Activated naive CD8-positive, alpha-beta T cell treated with anti-CD3 and anti-CD28 coated beads, Interleukin-2, amount 10 ng/mL, durations not matched to agents 7 days and 5 days (primary cell): ENCODE measurements around the gene MAP3K9. TPM values are rescaled to one million over a fixed set of nuclear protein-coding genes. Genes with fewer than 3 reads are reported as not detected.
A peak's percentile ranks its signal among the peaks of the same experiment; 100 is the strongest.

ENCODE experiments used
- ATAC-seq: fragments of 150-1000 bp; cut with Tn5 transposase; one replicate; pipeline ENCODE4 v1.10.0; 2021; ENCODE audit warnings: low read depth, moderate library complexity
- POLR2A ChIA-PET: fragments of 350-600 bp; sonication (Branson Sonifier 250); formaldehyde crosslinking; loops from one replicate; lab custom pipeline; 2021; ENCODE audit warnings: antibody characterized with exemption; lab: Charles Lee
- DNase-seq: peaks from one replicate; pipeline ENCODE4 v3.0.0; 2021
- H3K27ac Mint-ChIP-seq: one replicate; pipeline ENCODE4 v1.8.0; 2022; ENCODE audit warnings: mild to moderate bottlenecking, mixed read lengths
- H3K27me3 Mint-ChIP-seq: one replicate; pipeline ENCODE4 v1.8.0; 2022; ENCODE audit warnings: mild to moderate bottlenecking, moderate library complexity, mixed read lengths
- H3K36me3 Mint-ChIP-seq: one replicate; pipeline ENCODE4 v1.8.0; 2021; ENCODE audit warnings: mild to moderate bottlenecking, mixed read lengths
- H3K4me1 Mint-ChIP-seq: one replicate; pipeline ENCODE4 v1.8.0; 2021; ENCODE audit warnings: mixed read lengths
- H3K4me3 Mint-ChIP-seq: one replicate; pipeline ENCODE4 v1.8.0; 2022; ENCODE audit warnings: mild to moderate bottlenecking, moderate library complexity, mixed read lengths
- H3K9me3 Mint-ChIP-seq: one replicate; pipeline ENCODE4 v1.8.0; 2021; ENCODE audit warnings: mixed read lengths
- total RNA-seq, 2 experiments: library from RNA; stranded (reverse); gene quantifications; one replicate each; pipeline ENCODE4 v1.2.3, GENCODE V29; 2021

MAP3K9 gene
- total RNA-seq, 2 experiments from 2014 or later, result 8.2 to 8.9 TPM

GRCh38 chr14:70722418-70722817 lies 86.9 kb downstream of the MAP3K9 start:
- no peaks in the 10 kb centered on the region for H3K27me3 Mint-ChIP-seq

GRCh38 chr14:70721542-70721941 lies 87.8 kb downstream of the MAP3K9 start:
- POLR2A ChIA-PET, result no interaction called here
- ATAC-seq, result no peak
- no peak overlapping the region for H3K4me3 Mint-ChIP-seq
- no peak overlapping the region for H3K27ac Mint-ChIP-seq
- H3K4me1 Mint-ChIP-seq, result no peaks in the 10 kb centered on the region
- no peaks in the 10 kb centered on the region for H3K9me3 Mint-ChIP-seq
- H3K36me3 Mint-ChIP-seq, result no peaks in the 10 kb centered on the region
- H3K27me3 Mint-ChIP-seq, result no peaks in the 10 kb centered on the region
- DNase-seq, result no peak

More at GRCh38 chr14:70722418-70722817, 86.9 kb downstream of the MAP3K9 start:
- no peak overlapping the region for H3K27ac Mint-ChIP-seq
- POLR2A ChIA-PET, result no interaction called here
- no peaks in the 10 kb centered on the region for H3K9me3 Mint-ChIP-seq
- H3K4me3 Mint-ChIP-seq, result no peak overlapping the region
- DNase-seq (no peak), ATAC-seq (no peak)
- no peaks in the 10 kb centered on the region for H3K36me3 Mint-ChIP-seq
- no peaks in the 10 kb centered on the region for H3K4me1 Mint-ChIP-seq

- POLR2A ChIA-PET, result no interaction called here
- Mint-ChIP-seq H3K27me3 (peaks cover 5% of the 10 kb centered on the region), H3K27ac (no peak overlapping the region)
These were observed 90.8 kb downstream of the MAP3K9 start for GRCh38 chr14:70718383-70719118.

GRCh38 chr14:70716958-70717357 lies 92.4 kb downstream of the MAP3K9 start:
- ATAC-seq (no peak), DNase-seq (no peak)
- Mint-ChIP-seq H3K4me3 (no peak overlapping the region), H3K4me1 (peaks cover 3% of the 10 kb centered on the region), H3K27me3 (peaks cover 5% of the 10 kb centered on the region), H3K9me3 (no peaks in the 10 kb centered on the region), H3K27ac (no peak overlapping the region), H3K36me3 (no peaks in the 10 kb centered on the region)
- POLR2A ChIA-PET, result no interaction called here

More at GRCh38 chr14:70718383-70719118, 90.8 kb downstream of the MAP3K9 start:
- no peak for ATAC-seq
- H3K9me3 Mint-ChIP-seq, result no peaks in the 10 kb centered on the region
- peaks cover 3% of the 10 kb centered on the region for H3K4me1 Mint-ChIP-seq
- no peak overlapping the region for H3K4me3 Mint-ChIP-seq
- no peaks in the 10 kb centered on the region for H3K36me3 Mint-ChIP-seq
- DNase-seq, result no peak

GRCh38 chr14:70716483-70716882 lies 92.8 kb downstream of the MAP3K9 start:
- peaks cover 3% of the 10 kb centered on the region for H3K4me1 Mint-ChIP-seq
- H3K27me3 Mint-ChIP-seq, result peaks cover 5% of the 10 kb centered on the region
- H3K9me3 Mint-ChIP-seq, result no peaks in the 10 kb centered on the region
- POLR2A ChIA-PET, result interaction anchor here (1.2 kb wide), 1 partner anchor 76 kb away, joined by 4 read pairs; no protein-coding TSS in a partner anchor
- no peak for ATAC-seq
- H3K27ac Mint-ChIP-seq, result no peak overlapping the region
- no peak overlapping the region for H3K4me3 Mint-ChIP-seq
- no peak for DNase-seq
- no peaks in the 10 kb centered on the region for H3K36me3 Mint-ChIP-seq

GRCh38 chr14:70714055-70714550 lies 95.2 kb downstream of the MAP3K9 start:
- Mint-ChIP-seq H3K9me3 (no peaks in the 10 kb centered on the region), H3K27me3 (peaks cover 5% of the 10 kb centered on the region), H3K36me3 (no peaks in the 10 kb centered on the region), H3K27ac (no peak overlapping the region), H3K4me3 (no peak overlapping the region), H3K4me1 (peaks cover 3% of the 10 kb centered on the region)
- POLR2A ChIA-PET, result interaction anchor here (0.8 to 0.9 kb wide), 2 partner anchors 71 to 95 kb away, joined by 3 to 5 read pairs; partner anchors contain the start of gene MAP3K9
- DNase-seq, result no peak
- ATAC-seq, result no peak

GRCh38 chr14:70713511-70713916 lies 95.8 kb downstream of the MAP3K9 start:
- Mint-ChIP-seq H3K36me3 (no peaks in the 10 kb centered on the region), H3K4me1 (peaks cover 3% of the 10 kb centered on the region), H3K27ac (no peak overlapping the region), H3K9me3 (no peaks in the 10 kb centered on the region), H3K27me3 (peaks cover 5% of the 10 kb centered on the region), H3K4me3 (no peak overlapping the region)
- no peak for DNase-seq
- POLR2A ChIA-PET, result interaction anchor here (0.8 to 1.7 kb wide), 4 partner anchors 58 to 96 kb away, joined by 3 to 5 read pairs (median 3); partner anchors contain the start of gene MAP3K9
- ATAC-seq, result no peak

- Mint-ChIP-seq H3K4me3 (no peak overlapping the region), H3K36me3 (no peaks in the 10 kb centered on the region), H3K4me1 (peaks cover 3% of the 10 kb centered on the region), H3K9me3 (no peaks in the 10 kb centered on the region), H3K27ac (no peak overlapping the region), H3K27me3 (peaks cover 5% of the 10 kb centered on the region)
- ATAC-seq, result no peak
- POLR2A ChIA-PET, result interaction anchor here (0.8 to 1.7 kb wide), 4 partner anchors 57 to 96 kb away, joined by 3 to 5 read pairs (median 3); partner anchors contain the start of gene MAP3K9
- DNase-seq, result no peak
These were observed 96.2 kb downstream of the MAP3K9 start for GRCh38 chr14:70713096-70713495.

GRCh38 chr14:70711451-70711850 lies 97.9 kb downstream of the MAP3K9 start:
- H3K36me3 Mint-ChIP-seq, result no peaks in the 10 kb centered on the region
- DNase-seq (no peak), ATAC-seq (no peak)
- no peak overlapping the region for H3K4me3 Mint-ChIP-seq
- no peak overlapping the region for H3K27ac Mint-ChIP-seq
- H3K27me3 Mint-ChIP-seq, result peaks cover 5% of the 10 kb centered on the region
- POLR2A ChIA-PET, result no interaction called here
- H3K4me1 Mint-ChIP-seq, result peaks cover 7% of the 10 kb centered on the region
- no peaks in the 10 kb centered on the region for H3K9me3 Mint-ChIP-seq

- no peaks in the 10 kb centered on the region for H3K27me3 Mint-ChIP-seq
- no peaks in the 10 kb centered on the region for H3K36me3 Mint-ChIP-seq
- DNase-seq (no peak), ATAC-seq (no peak)
- peaks cover 7% of the 10 kb centered on the region for H3K4me1 Mint-ChIP-seq
- H3K27ac Mint-ChIP-seq, result no peak overlapping the region
- POLR2A ChIA-PET, result no interaction called here
- no peaks in the 10 kb centered on the region for H3K9me3 Mint-ChIP-seq
- H3K4me3 Mint-ChIP-seq, result no peak overlapping the region
These were observed 99.5 kb downstream of the MAP3K9 start for GRCh38 chr14:70709726-70710382.

- H3K4me1 Mint-ChIP-seq, result peaks cover 4% of the 10 kb centered on the region
- H3K27ac Mint-ChIP-seq, result no peak overlapping the region
- POLR2A ChIA-PET, result interaction anchor here (0.8 kb wide), 1 partner anchor 95 kb away, joined by 3 read pairs; no protein-coding TSS in a partner anchor
- H3K4me3 Mint-ChIP-seq, result no peak overlapping the region
- no peaks in the 10 kb centered on the region for H3K36me3 Mint-ChIP-seq
- ATAC-seq (no peak), DNase-seq (no peak)
- H3K27me3 Mint-ChIP-seq, result no peaks in the 10 kb centered on the region
- H3K9me3 Mint-ChIP-seq, result no peaks in the 10 kb centered on the region
These were observed 100.4 kb downstream of the MAP3K9 start for GRCh38 chr14:70708717-70709570.

- Mint-ChIP-seq H3K27me3 (no peaks in the 10 kb centered on the region), H3K4me3 (no peak overlapping the region), H3K36me3 (no peaks in the 10 kb centered on the region), H3K27ac (no peak overlapping the region), H3K9me3 (no peaks in the 10 kb centered on the region), H3K4me1 (peaks cover 3% of the 10 kb centered on the region)
- POLR2A ChIA-PET, result interaction anchor here (0.6 to 0.8 kb wide), 2 partner anchors 48 to 94 kb away, joined by 3 read pairs; no protein-coding TSS in a partner anchor
- DNase-seq (no peak), ATAC-seq (peak; percentile 66)
These were observed 101.9 kb downstream of the MAP3K9 start for GRCh38 chr14:70707138-70708038.
